Measurements from ENCODE around the gene ENOX2. TPM values are rescaled to one million over a fixed set of nuclear protein-coding genes. Genes with fewer than 3 reads are reported as not detected.

The ENOX2 gene
- total RNA-seq, 1 experiment from 2014 or later, result 12.9 TPM

GRCh38 chrX:130615941-130616340, 287.1 kb downstream of the ENOX2 start:
- TF ChIP-seq CBX3 (IDR thresholded peaks at IDR 0.05; ENCODE audit: low read depth), result no peak
- TF ChIP-seq SIN3A (IDR thresholded peaks at IDR 0.05; ENCODE audit: low read depth), result no peak
- no peak for TF ChIP-seq FOSL1 (IDR thresholded peaks at IDR 0.05; ENCODE audit: low read depth)
- no peak for TF ChIP-seq ZFX (IDR thresholded peaks at IDR 0.05)
- TF ChIP-seq EZH2 (IDR thresholded peaks at IDR 0.05), result no peak
- no peak for TF ChIP-seq SRF (IDR thresholded peaks at IDR 0.05; ENCODE audit: low read depth)
- no peak overlapping the region for H2AFZ ChIP-seq (ENCODE audit: low read depth, low read length, poor library complexity, severe bottlenecking)
- H3K4me1 ChIP-seq (ENCODE audit: control insufficient read depth in 1 of 2, insufficient read depth in 2 of 2, low read length in 2 of 2), result no peaks in the 10 kb centered on the region

GRCh38 chrX:130607431-130607830, 295.6 kb downstream of the ENOX2 start:
- Histone ChIP-seq H3K27ac (ENCODE audit: low read depth, low read length) (no peak overlapping the region), H3K9me3 (ENCODE audit: control insufficient read depth in 1 of 2, insufficient read depth in 1 of 2, low read depth in 1 of 2, low read length in 2 of 2) (no peaks in the 10 kb centered on the region), H3K9ac (ENCODE audit: low read length) (no peak overlapping the region), H3K79me2 (ENCODE audit: insufficient read depth, low read length) (no peaks in the 10 kb centered on the region), H3K4me2 (ENCODE audit: low read length) (no peak overlapping the region), H3K9me2 (ENCODE audit: insufficient read depth) (no peaks in the 10 kb centered on the region), H3K4me1 (ENCODE audit: control insufficient read depth in 1 of 2, insufficient read depth in 2 of 2, low read length in 2 of 2) (no peaks in the 10 kb centered on the region), H4K20me1 (ENCODE audit: insufficient read depth) (no peaks in the 10 kb centered on the region), H3K27me3 (ENCODE audit: insufficient read depth, low read length) (no peaks in the 10 kb centered on the region), H3K4me3 (replicated peaks in 1 of 2; ENCODE audit: low read depth in 1 of 2, low read length in 2 of 2) (no peak overlapping the region), H2AFZ (ENCODE audit: low read depth, low read length, poor library complexity, severe bottlenecking) (no peak overlapping the region), H3K36me3 (ENCODE audit: control insufficient read depth in 1 of 2, insufficient read depth in 2 of 2, low read length in 2 of 2) (no peaks in the 10 kb centered on the region)
- ATAC-seq (no peak), DNase-seq (ENCODE audit: low read depth, low spot score) (no peak)
- RAD21 ChIA-PET (ENCODE audit: low non-redundant PET in 1 of 2, low total read pairs in 2 of 2, uncharacterized antibody in 2 of 2, unreplicated experiment in 2 of 2), result no interaction called here
- CTCF ChIA-PET, result no interaction called here
- intact Hi-C loops (cut with micrococcal nuclease), result no loop called here
- BruUV-seq (replicated peaks), result no TSS peak
- POLR2A ChIA-PET, result no interaction called here
- TF ChIP-seq ZFX (IDR thresholded peaks at IDR 0.05) (no peak), FOSL1 (IDR thresholded peaks at IDR 0.05; ENCODE audit: low read depth) (no peak), REST (IDR thresholded peaks at IDR 0.05; ENCODE audit: low read depth) (no peak), POLR2A (IDR thresholded peaks at IDR 0.05; ENCODE audit: borderline replicate concordance, extremely low read depth, insufficient read depth, insufficient read length) (no peak), ELF1 (IDR thresholded peaks at IDR 0.05; ENCODE audit: borderline replicate concordance, low read depth) (no peak), POLR2AphosphoS5 (IDR thresholded peaks at IDR 0.05; ENCODE audit: low read depth, low read length) (no peak), CEBPB (IDR thresholded peaks at IDR 0.05; ENCODE audit: low read depth) (no peak), EZH2 (IDR thresholded peaks at IDR 0.05) (no peak), SIN3A (IDR thresholded peaks at IDR 0.05; ENCODE audit: low read depth) (no peak), EZH2phosphoT487 (IDR thresholded peaks at IDR 0.05; ENCODE audit: borderline replicate concordance) (no peak), CTCF (IDR thresholded peaks at IDR 0.05 in 2 of 3, conservative IDR thresholded peaks at IDR 0.05 in 1 of 3; ENCODE audit: borderline replicate concordance in 1 of 3, insufficient read depth in 1 of 3, low read depth in 2 of 3, low read length in 2 of 3) (no peak), YY1 (IDR thresholded peaks at IDR 0.05; ENCODE audit: extremely low read depth, insufficient replicate concordance, low read depth, low read length) (no peak)

More at GRCh38 chrX:130615941-130616340, 287.1 kb downstream of the ENOX2 start:
- no peaks in the 10 kb centered on the region for H3K79me2 ChIP-seq (ENCODE audit: insufficient read depth, low read length)
- H3K9me2 ChIP-seq (ENCODE audit: insufficient read depth), result no peaks in the 10 kb centered on the region
- no peak overlapping the region for H3K9ac ChIP-seq (ENCODE audit: low read length)
- ChIA-PET CTCF (no interaction called here), RAD21 (ENCODE audit: low non-redundant PET in 1 of 2, low total read pairs in 2 of 2, uncharacterized antibody in 2 of 2, unreplicated experiment in 2 of 2) (no interaction called here), POLR2A (no interaction called here)
- DNase-seq (ENCODE audit: low read depth, low spot score) (no peak), ATAC-seq (no peak)
- no peaks in the 10 kb centered on the region for H3K9me3 ChIP-seq (ENCODE audit: control insufficient read depth in 1 of 2, insufficient read depth in 1 of 2, low read depth in 1 of 2, low read length in 2 of 2)
- BruUV-seq (replicated peaks), result no TSS peak
- H3K4me2 ChIP-seq (ENCODE audit: low read length), result no peak overlapping the region
- intact Hi-C loops (cut with micrococcal nuclease), result no loop called here
- no peaks in the 10 kb centered on the region for H4K20me1 ChIP-seq (ENCODE audit: insufficient read depth)
- no peaks in the 10 kb centered on the region for H3K36me3 ChIP-seq (ENCODE audit: control insufficient read depth in 1 of 2, insufficient read depth in 2 of 2, low read length in 2 of 2)
- no peak overlapping the region for H3K27ac ChIP-seq (ENCODE audit: low read depth, low read length)
- H3K27me3 ChIP-seq (ENCODE audit: insufficient read depth, low read length), result no peaks in the 10 kb centered on the region
- H3K4me3 ChIP-seq (replicated peaks in 1 of 2; ENCODE audit: low read depth in 1 of 2, low read length in 2 of 2), result no peak overlapping the region

All from HCT116 (cell line).